ENCODE data around the gene WDR3.

DNA sequence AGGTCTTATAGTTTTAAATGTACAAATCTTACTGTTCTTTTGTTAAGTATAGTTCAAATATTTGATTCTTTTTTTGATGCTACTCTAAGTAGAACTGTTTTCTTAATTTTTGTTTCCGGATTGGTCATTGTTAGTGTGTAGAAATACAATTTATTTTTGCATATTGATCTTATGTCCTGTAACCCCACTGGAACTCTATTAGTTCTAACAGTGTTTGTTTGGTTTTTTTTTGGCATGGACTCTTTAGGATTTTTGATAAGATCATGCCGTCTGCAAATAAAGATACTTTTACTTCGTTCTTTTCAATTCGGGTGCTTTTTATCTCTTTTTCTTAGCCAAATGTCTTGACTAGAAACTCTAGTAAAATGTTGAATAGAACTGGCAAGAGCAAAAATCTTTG, 26.6 kb upstream of the WDR3 start:
- TF ChIP-seq, protein P1, sequence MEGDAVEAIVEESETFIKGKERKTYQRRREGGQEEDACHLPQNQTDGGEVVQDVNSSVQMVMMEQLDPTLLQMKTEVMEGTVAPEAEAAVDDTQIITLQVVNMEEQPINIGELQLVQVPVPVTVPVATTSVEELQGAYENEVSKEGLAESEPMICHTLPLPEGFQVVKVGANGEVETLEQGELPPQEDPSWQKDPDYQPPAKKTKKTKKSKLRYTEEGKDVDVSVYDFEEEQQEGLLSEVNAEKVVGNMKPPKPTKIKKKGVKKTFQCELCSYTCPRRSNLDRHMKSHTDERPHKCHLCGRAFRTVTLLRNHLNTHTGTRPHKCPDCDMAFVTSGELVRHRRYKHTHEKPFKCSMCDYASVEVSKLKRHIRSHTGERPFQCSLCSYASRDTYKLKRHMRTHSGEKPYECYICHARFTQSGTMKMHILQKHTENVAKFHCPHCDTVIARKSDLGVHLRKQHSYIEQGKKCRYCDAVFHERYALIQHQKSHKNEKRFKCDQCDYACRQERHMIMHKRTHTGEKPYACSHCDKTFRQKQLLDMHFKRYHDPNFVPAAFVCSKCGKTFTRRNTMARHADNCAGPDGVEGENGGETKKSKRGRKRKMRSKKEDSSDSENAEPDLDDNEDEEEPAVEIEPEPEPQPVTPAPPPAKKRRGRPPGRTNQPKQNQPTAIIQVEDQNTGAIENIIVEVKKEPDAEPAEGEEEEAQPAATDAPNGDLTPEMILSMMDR (IDR thresholded peaks at IDR 0.05) = no peak
- no peak for TF ChIP-seq POLR2A (IDR thresholded peaks at IDR 0.05)

All from transverse colon (tissue), 3 donors.